ENCODE data around the gene ELMO1.

DNA sequence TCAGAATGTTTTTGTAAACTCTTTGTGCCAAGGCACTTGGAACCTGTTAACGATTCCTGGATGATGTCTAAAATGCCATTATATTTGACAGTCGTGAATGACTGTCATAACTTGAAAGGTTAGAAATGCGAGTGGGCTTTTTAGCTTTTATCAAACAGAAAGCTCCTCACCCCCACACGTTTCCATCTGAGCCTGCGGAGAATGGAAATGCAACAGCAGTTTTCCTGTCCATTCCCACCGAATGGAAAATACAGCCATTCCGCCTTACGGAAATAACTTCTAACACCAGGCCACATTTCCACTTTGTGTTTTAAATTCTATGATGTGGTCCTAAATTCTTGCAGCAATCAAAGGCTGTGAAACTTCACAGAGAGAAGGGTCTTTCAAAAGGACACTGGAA, 83.8 kb downstream of the ELMO1 start:
- no peak for TF ChIP-seq CTCF (IDR thresholded peaks at IDR 0.05)
- TF ChIP-seq POLR2A (IDR thresholded peaks at IDR 0.05), result no peak

Measured in heart left ventricle (tissue), 13 donors.